ENCODE data around the gene LBHD1.
"Not testable (repeated sequence)": the region's sequence is repeated elsewhere in the genome, so short reads cannot be mapped to it uniquely, and the experiment has no call there.

Gene LBHD1

DNA sequence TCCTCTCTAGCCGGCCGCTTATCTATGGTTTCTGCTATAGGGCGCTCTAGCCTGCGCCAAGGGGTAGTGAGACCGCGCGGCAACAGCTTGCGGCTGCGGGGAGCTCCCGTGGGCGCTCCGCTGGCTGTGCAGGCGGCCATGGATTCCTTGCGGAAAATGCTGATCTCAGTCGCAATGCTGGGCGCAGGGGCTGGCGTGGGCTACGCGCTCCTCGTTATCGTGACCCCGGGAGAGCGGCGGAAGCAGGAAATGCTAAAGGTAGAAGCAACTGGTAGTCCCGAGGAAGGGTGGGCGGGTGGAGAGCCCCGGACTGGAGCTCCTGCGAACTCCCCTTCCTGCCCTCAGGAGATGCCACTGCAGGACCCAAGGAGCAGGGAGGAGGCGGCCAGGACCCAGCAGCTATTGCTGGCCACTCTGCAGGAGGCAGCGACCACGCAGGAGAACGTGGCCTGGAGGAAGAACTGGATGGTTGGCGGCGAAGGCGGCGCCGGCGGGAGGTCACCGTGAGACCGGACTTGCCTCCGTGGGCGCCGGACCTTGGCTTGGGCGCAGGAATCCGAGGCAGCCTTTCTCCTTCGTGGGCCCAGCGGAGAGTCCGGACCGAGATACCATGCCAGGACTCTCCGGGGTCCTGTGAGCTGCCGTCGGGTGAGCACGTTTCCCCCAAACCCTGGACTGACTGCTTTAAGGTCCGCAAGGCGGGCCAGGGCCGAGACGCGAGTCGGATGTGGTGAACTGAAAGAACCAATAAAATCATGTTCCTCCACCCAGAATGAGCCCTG lies at the start of gene LBHD1, which contains the start of gene UQCC3:
LBHD1 (minus strand) TSS at position 660 of the 782 bp plus-strand sequence. CDS start 2,236 bp downstream, outside the sequence.
UQCC3 (plus strand) TSS at position 66 of the 782 bp plus-strand sequence; CDS start at position 139, 73 bp downstream.
- DNase-seq (ENCODE audit: low read depth in 4 of 4, low spot score in 1 of 4), result peak in 3 of 4 experiments; percentile 59 to 71 (median 61)

DNA sequence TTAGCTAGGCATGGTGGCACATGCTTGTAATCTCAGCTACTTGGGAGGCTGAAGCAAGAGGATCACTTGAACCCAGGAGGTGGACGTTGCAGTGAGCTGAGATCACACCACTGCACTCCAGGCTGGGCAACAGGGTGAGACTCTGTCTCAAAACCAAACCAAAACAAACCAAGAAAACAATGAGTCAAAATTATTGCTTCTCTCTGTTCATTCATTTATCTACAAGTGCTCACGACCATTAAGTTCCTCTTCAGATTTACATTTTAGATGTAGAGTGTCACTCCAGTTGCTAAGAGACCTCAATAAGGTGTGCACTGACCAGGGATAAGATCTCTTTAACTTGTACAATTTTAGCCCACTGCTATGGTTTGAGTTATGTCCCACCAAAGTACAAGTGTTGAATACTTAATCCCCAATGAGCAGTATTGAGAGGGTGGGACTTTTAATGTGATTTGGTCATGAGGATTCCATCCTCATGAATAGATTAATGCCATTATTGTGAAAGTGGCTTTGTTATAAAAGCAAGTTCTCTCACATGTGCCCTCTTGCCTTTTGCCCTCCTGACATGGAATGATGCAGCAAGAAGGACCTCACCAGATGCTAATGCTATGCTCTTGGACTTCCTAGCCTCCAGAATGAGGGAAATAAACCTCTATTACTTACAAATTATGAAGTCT lies 47.4 kb upstream of the LBHD1 start:
- DNase-seq (ENCODE audit: low read depth in 4 of 4, low spot score in 1 of 4), result no peak

DNA sequence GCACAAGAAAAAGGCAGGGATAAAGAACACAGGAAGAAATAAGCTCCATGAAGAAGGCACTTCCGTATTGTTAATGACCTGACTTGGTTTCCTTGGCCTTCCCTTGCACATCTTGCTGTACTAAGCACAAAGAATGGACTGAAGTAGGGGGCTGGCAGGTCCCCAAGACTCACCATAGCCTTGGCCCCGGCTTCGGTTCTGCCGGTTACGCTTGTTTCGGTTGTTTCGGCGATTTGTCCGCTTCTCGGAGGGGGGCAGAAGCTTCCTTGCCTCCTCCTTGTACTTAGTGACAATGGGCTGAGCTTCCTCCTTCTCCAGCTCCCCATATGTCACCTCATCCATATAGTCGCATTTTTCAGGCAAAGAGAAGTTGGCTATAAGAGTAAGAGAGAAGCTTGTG lies 44.7 kb upstream of the LBHD1 start:
- DNase-seq (ENCODE audit: low read depth in 4 of 4, low spot score in 1 of 4), result no peak

DNA sequence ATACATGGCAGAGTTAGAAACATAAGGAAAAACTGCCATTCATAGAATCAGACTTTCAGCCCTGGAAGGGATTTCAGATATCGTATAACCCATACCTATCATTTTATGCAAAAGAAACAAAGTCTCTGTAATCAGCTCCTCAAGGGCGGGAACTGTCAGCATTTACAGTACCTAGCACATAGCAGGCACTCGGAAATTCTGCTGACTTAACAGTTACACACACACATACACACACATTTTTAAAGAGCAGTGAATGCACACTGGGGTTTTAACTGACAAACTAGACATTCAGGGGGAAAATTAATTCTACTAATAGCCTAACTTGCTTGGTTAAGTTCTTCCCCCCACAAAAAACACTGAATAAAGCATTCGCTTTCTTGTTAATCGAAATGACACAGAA lies 44.1 kb upstream of the LBHD1 start:
- no peak for DNase-seq (ENCODE audit: low read depth in 4 of 4, low spot score in 1 of 4)

DNA sequence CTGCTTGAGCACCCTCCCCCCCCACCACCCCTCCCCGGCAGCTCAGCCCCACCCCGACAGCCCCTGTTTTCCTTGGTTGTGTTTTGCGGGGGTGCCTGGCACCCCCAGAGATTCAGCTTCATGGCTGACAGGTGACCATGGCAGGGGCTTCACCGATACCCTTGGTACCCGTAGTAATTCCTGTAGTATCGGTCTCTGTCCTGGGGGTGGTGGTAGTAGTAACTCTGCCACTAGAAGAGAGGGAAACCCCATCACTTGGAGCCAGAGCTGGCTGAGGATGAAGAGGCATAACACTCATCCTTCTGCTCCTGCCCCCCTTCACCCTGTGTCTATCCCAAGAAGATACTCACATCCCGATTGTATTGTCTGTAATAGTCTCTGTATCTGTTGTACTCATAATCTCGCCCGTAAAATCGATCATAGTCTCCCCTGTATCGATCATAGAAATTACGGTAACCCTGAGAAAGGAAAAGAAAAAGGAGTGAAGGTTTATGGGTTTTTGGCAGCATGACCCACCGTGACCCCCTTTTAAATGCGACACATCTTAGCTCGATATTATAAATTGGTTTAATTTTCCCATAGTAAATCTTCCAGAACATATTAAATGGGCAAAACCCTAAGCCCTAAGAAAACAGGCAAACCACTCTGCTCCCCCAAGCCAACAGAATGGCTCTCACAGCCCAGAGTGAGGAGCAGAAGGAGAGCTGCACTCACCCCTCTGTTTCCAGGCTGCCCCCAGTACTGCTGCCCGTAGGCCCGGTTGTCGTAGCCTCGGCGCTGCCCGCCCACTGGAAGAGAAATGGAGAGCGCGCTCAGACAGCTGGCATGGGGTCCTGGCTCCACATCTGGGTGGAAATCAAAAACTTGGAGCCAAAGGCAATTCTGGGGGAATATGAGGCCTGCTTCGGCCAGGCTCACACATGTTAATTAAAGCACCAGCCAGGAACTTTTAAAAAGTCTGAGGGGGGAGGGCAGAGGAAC lies 43.4 kb upstream of the LBHD1 start:
- DNase-seq (ENCODE audit: low read depth in 4 of 4, low spot score in 1 of 4), result no peak

DNA sequence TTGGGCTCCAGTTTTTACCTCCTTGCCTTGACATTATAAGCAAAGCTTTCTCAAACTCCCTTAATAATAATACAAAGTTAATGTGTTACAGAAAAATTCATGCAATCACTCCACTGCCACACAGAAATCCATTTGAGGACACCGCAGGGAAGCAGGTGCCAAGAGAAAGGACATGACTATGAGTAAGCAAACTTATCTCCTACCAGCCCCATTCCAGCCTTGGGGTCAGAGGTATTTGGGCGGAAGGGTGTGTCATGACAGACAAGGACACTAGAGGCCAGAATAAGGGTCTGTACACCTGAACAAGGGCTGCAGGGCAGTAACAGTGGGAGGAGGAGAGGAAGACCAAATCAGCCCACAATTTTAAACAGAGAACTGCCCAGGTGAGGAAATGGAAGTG lies 41.3 kb upstream of the LBHD1 start:
- no peak for DNase-seq (ENCODE audit: low read depth in 4 of 4, low spot score in 1 of 4)

DNA sequence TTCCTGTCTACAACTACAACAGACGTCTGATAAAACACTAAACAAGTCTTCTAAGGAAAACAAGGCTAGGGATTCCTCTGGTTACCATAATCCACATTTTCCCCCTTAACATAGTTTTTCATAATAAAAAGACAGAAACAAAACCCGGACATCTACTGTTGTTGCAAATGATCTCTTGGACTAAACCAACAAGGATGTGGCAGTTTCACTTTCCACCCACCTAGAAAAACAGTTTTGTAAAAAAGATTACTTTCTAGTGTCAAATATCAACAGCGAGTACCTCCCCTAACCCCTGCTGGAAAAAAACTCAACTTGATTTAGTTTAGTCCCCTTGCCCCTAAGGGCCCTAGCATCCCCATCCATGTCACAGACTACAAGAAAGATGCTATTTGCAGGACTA lies 40.8 kb upstream of the LBHD1 start:
- no peak for DNase-seq (ENCODE audit: low read depth in 4 of 4, low spot score in 1 of 4)

DNA sequence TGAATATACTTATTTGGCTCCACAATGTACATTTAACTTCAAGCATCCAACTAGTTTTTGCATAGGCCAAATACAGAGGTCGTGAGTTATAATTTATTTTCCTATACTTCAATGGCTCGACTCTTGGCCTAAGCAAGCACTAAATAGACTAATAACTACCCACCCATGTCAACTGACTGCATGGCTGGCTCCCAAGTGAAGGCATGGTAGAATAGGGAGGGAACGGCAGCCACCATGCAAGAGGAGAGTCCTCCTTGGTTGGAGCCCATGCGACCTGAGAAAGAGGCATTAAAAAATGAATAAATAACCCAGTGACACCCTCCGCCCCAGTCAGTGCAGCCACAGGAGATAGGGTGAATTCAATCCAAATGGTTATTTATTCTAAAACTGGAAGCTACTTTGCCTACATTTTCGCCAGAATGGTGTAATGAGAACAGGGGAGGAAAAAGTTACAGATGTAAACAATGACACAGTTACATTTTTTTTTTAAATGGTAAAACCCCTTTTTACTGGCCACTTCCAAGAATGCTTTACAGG lies 40.3 kb upstream of the LBHD1 start:
- DNase-seq (ENCODE audit: low read depth in 4 of 4, low spot score in 1 of 4), result no peak

DNA sequence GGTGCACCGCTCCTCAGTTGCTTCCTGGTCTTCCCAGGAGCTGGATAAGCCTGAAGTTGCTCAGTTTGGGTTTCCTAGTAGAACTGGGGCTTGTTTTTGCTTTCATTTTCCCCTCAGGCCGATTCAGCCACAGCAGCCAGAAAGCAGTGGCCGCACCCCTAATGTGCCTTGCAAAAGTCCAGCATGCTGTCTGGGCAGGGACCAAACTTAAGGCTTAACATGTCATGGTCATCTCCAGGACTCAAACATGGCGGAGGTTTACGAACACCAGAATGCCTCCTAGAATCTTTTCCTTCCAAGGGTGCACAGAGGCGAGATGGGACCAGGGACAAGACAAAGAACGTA lies 37.9 kb upstream of the LBHD1 start:
- peak in 1 of 4 experiments; percentile 9 for DNase-seq (ENCODE audit: low read depth in 4 of 4, low spot score in 1 of 4)

DNA sequence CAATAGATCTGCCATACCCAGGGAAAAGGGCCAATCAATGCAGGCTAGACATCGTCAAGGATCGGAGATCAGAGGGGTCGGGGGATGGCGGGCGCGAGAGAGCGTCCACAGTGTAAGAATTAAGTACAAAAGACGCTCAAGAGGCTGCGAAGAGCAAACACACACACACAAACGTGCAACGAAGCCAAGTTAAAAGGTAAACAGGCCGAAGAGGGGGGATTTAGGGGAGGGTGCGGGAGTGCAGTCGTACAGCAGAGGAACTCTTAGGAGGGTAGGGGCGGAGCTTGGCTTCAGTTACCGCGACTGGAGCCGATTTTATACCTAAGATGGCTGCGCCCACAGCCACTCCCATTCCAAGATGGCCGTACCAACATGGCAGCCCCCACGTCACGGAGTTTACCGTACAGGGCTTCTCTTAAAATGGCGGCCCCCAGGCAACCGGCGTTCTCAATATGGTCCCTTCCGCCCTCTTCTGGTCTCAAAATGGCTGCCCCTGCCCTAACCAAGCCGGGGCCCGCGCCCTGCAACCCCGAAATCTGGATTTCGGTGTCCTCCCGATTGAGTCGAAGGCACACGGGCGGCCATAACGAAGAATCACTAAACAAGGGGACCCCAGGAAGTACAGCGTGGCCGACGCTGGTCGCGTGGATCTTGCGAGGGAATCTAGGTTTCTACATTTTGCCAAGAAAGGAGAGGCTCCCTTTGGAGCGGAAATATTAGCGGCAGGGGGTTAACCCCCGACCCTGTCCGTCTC lies 37.4 kb upstream of the LBHD1 start:
- DNase-seq (ENCODE audit: low read depth in 4 of 4, low spot score in 1 of 4), result peak; percentile 79 to 94 (median 88)

DNA sequence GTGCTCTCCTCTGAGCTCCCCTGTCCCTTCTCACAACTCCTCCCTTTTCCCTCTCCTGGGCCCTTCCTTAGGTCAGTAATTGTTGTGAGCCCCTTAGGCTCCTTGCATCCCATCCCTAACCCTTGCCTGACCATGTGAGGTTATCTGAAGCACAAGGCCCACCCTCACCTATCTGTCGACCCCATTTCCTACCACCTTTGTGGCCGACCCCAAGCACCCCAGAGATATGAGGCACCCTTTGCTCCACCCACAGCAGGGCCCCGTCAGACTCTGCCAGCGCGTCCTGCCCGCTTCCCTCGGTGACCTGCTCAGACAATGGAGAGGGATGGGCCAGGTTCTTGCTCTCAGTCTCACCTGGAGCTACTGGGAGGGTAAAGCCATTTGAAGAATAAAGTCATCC lies 36.7 kb upstream of the LBHD1 start:
- peak in 3 of 4 experiments; percentile 18 to 37 (median 21) for DNase-seq (ENCODE audit: low read depth in 4 of 4, low spot score in 1 of 4)

DNA sequence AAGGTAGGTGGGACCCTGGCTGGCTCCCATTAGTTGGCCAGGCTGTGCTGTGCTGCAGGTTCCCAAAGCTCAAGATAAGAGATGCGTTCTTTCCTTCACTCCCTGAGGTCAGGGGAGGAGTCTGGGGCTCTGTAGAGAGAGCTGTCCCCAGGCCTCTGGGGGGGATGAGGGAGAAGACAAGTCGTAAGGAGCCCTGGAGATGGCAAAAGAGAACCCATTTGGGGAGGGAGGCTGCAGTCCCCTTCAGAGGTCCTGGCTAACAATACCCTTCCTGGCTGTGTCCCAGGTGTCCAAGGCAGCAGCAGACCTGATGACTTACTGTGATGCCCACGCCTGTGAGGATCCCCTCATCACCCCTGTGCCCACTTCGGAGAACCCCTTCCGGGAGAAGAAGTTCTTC lies 36.3 kb upstream of the LBHD1 start:
- no peak for DNase-seq (ENCODE audit: low read depth in 4 of 4, low spot score in 1 of 4)

DNA sequence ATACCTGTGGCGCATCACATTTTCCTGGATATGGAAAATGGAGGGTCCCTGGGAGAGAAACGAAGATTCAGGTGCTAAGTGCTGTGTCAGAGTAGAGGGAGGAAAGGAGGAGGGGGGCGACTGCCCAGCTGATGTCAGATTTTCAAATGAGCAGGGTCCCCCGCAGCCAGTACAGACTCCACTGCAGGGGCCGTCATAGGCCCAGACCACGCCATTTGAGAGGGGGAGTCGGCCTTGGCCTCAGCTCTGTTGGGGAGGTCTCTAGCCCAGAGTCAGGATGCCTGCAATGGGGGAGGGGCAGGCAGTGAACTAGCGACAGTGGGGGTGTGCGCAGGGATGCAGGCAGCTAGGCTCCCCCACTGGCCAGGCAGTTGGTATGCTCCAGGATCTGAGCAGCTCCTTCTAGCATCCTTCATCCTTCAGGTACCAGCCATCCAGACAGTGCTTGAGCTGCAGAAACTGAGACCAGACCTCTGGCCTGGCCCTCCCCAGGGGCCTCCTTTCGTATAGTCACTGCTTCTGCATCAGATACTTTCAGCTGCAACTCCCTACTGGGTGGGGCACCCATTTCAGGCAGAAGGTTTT lies 35.3 kb upstream of the LBHD1 start, which contains the start of the genes BSCL2 and GNG3:
BSCL2 (minus strand) TSS at position 148 of the 585 bp plus-strand sequence. CDS start 229 bp downstream, outside the sequence.
GNG3 (plus strand) TSS at position 400 of the 585 bp plus-strand sequence. CDS start 620 bp downstream, outside the sequence.
- no peak for DNase-seq (ENCODE audit: low read depth in 4 of 4, low spot score in 1 of 4)

DNA sequence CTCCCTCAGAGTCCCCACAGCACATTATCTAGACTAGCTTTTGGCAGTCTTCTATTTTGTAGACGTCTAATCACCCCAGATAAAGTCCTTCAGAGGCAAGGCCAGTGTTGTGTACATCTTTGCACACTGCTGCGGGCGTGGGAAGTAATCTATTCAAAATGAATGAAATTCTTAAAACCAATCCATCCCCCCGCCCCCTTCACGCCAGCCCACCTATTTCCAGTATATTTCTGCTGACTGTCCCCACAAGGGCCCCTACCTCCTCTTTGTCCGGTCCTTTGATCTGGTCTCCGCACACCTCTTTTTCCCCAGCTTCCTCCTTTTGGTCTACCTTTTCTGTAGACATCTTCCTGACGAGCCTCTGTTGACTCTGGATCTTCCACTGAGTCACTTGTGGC lies 34.8 kb upstream of the LBHD1 start:
- DNase-seq (ENCODE audit: low read depth in 4 of 4, low spot score in 1 of 4), result no peak

DNA sequence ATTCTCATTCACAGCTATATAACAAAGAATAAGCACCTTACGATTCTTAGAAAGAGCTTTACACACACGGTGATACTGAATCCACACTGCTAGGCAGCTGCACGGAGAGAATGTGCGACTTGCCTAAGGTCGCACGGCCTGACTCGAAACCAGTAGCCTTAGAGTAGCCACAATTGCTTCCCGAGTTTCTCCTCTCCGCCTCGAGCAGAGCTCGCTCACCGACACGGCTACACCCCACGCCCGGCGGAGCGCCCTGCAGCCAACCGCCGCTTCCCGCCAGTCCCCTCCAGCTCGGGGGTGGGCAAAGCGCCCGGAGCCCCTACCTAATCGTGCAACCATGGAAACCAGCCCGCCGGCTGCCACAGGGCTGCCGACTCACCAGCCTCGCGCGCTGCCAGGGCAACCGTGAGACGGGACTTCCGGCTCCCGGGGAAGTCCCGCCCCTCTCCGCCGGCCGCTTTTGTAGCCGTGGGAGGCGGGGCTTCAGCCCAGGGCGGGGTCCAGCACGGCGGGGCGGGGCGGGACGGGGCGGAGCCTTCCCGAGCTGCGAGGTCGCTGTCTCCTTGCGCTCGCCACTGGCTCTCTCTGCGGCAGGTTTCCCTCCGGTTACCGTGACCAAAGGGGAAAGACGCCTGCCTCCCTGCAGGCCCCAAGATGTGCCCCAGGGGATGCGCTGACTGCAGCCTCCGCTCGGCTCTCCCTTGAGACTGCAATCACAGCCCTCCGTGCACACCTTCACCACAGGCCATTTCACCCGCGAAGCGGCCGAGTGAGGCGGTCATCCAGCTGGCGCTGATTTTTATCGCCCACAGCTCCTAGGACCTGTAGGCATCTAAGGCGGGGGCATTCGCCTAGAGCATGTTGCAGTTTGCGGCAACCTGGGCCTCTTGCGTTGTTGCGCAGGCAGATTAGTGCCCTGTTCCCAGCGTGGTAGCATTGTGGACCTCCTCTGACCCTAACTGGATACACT lies 34.1 kb upstream of the LBHD1 start:
- DNase-seq (ENCODE audit: low read depth in 4 of 4, low spot score in 1 of 4), result peak; percentile 87 to 94 (median 90)

DNA sequence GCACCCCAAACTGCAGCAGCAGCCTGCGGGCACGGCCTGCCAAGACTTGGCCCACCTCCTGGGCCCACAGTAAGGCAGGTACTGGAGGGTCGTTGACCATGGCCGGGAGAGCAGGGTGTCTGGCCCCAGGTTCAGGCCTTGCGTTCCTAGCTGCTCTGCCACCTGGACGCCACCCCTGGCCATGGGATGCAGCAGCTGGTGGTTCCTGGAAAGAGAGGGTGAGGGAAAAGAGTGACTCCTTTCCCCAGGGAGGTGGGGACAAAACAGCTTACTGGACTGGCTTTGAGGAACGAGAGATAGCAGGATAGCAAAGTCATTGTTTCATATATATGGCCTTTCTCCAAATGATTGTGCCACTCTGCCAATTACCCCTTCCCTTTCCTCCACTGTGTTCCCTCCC lies 33.3 kb upstream of the LBHD1 start:
- DNase-seq (ENCODE audit: low read depth in 4 of 4, low spot score in 1 of 4), result no peak

DNA sequence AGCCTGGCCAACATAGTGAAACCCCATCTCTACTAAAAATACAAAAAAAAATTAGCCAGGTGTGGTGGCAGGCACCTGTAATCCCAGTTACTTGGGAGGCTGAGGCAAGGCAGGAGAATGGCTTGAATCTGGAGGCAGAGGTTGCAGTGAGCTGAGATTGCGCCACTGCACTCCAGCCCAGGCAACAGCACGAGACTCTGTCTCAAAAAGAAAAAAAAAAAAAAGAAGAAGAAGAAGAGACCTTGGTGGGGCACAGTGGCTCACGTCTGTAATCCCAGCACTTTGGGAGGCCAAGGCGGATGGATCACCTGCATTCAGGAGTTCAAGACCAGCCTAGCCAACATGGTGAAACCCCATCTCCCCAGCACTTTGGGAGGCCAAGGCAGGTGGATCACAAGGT lies 31.9 kb upstream of the LBHD1 start:
- not testable (repeated sequence) for DNase-seq (ENCODE audit: low read depth in 4 of 4, low spot score in 1 of 4)

DNA sequence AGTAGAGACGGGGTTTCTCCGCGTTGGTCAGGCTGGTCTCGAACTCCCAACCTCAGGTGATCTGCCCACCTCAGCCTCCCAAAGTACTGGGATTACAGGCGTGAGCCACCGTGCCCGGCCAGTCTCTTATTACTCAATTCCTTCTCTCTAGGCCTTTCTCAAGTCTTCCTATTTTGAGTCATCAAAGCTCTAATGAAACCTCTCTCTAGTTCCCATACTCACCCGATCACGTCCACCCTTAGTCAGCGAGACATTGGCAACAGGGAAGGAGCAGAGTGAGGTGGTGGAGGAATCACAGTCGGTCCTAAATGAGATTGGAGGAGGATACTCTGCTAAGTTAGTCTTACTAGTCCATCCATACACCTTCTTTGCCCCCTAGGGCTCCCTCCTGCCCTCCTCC lies 30.2 kb upstream of the LBHD1 start:
- DNase-seq (ENCODE audit: low read depth in 4 of 4, low spot score in 1 of 4), result no peak
